ENCODE measurements around the gene AHNAK.

DNA sequence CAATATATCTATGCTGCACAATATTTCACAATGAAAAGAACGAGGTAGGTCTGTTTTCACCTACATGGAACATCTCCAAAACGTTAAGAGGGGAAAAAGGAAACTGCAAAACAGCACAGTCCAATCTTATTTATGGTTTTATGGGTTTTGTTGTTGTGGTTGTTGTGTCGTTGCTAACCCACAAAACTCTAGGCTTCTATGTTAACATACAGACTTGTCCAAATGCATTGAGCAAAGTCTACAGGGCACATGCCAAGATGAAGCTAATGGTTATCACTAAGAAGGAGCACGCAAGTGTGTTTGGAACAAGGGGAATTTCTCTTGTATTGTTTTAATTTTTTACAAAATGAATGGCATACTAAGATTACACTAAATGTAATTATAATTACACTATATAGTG is 48.6 kb downstream of the AHNAK start:
- TF ChIP-seq, protein P1, sequence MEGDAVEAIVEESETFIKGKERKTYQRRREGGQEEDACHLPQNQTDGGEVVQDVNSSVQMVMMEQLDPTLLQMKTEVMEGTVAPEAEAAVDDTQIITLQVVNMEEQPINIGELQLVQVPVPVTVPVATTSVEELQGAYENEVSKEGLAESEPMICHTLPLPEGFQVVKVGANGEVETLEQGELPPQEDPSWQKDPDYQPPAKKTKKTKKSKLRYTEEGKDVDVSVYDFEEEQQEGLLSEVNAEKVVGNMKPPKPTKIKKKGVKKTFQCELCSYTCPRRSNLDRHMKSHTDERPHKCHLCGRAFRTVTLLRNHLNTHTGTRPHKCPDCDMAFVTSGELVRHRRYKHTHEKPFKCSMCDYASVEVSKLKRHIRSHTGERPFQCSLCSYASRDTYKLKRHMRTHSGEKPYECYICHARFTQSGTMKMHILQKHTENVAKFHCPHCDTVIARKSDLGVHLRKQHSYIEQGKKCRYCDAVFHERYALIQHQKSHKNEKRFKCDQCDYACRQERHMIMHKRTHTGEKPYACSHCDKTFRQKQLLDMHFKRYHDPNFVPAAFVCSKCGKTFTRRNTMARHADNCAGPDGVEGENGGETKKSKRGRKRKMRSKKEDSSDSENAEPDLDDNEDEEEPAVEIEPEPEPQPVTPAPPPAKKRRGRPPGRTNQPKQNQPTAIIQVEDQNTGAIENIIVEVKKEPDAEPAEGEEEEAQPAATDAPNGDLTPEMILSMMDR (IDR thresholded peaks at IDR 0.05; ENCODE audit: low read depth, low read length) = no peak
- TF ChIP-seq POLR2A (IDR thresholded peaks at IDR 0.05; ENCODE audit: extremely low read depth, insufficient read length) = no peak
